Loucy (cell line): ENCODE results near the gene SRD5A3.

Experiments
- EZH2phosphoT487 ChIP-seq: fragments of 200-600 bp; IDR thresholded peaks from 2 replicates; pipeline ENCODE4 v1.6.1; 2018; ENCODE audit warnings: antibody characterized with exemption, mild to moderate bottlenecking, moderate library complexity, borderline replicate concordance
- TF ChIP-seq, protein P1 (sequence below): fragments of 200-600 bp; sonication (generic); conservative IDR thresholded peaks from 2 replicates; pipeline ENCODE4 v1.5.1; 2014; ENCODE audit warnings: mild to moderate bottlenecking, antibody characterized with exemption, low read length

DNA sequence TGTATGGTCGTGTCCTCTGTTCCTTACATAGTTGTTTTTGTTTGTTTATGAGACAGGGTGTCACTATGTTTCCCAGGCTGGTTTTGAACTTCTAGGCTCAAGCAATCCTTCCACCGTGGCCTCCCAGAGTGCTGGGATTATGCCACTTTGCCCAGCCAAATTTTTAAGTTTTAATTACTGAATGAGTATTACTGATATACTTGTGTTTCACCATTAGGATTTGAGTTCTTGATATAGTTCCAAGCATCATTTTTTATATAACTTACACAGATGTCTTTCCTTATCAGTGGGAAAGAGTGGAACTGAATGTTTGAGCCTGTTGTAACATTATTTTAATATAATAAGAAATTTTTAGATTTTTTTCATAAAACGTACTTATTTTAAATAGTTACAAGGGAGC, 70.1 kb downstream of the SRD5A3 start:
- TF ChIP-seq, protein P1, sequence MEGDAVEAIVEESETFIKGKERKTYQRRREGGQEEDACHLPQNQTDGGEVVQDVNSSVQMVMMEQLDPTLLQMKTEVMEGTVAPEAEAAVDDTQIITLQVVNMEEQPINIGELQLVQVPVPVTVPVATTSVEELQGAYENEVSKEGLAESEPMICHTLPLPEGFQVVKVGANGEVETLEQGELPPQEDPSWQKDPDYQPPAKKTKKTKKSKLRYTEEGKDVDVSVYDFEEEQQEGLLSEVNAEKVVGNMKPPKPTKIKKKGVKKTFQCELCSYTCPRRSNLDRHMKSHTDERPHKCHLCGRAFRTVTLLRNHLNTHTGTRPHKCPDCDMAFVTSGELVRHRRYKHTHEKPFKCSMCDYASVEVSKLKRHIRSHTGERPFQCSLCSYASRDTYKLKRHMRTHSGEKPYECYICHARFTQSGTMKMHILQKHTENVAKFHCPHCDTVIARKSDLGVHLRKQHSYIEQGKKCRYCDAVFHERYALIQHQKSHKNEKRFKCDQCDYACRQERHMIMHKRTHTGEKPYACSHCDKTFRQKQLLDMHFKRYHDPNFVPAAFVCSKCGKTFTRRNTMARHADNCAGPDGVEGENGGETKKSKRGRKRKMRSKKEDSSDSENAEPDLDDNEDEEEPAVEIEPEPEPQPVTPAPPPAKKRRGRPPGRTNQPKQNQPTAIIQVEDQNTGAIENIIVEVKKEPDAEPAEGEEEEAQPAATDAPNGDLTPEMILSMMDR: no peak
- no peak for TF ChIP-seq EZH2phosphoT487
